ENCODE results near the gene GINS1.

DNA sequence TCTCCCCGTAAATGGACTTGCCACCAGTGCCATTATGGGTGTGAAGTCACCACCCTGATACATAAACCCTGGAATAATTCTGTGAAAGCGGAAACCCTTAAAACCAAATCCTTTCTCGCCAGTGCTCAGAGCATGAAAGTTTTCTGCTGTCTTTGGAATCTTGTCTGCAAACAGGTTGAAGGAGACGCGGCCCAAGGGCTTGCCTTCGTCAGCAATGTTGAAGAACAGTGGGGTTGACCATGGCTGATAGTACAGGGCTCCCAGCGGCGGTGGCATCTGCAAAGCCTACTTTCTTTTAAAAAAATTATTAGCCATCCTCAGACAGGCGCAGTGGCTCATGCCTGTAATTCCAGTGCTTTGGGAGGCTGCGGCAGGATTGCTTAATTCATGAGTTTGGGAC lies 38.9 kb upstream of the GINS1 start:
- TF ChIP-seq, protein P1, sequence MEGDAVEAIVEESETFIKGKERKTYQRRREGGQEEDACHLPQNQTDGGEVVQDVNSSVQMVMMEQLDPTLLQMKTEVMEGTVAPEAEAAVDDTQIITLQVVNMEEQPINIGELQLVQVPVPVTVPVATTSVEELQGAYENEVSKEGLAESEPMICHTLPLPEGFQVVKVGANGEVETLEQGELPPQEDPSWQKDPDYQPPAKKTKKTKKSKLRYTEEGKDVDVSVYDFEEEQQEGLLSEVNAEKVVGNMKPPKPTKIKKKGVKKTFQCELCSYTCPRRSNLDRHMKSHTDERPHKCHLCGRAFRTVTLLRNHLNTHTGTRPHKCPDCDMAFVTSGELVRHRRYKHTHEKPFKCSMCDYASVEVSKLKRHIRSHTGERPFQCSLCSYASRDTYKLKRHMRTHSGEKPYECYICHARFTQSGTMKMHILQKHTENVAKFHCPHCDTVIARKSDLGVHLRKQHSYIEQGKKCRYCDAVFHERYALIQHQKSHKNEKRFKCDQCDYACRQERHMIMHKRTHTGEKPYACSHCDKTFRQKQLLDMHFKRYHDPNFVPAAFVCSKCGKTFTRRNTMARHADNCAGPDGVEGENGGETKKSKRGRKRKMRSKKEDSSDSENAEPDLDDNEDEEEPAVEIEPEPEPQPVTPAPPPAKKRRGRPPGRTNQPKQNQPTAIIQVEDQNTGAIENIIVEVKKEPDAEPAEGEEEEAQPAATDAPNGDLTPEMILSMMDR (IDR thresholded peaks at IDR 0.05; ENCODE audit: borderline replicate concordance, extremely low read depth, low read length, poor library complexity, severe bottlenecking), result no peak
- TF ChIP-seq EZH2 (IDR thresholded peaks at IDR 0.05; ENCODE audit: borderline replicate concordance, low read depth, low read length, severe bottlenecking), result no peak

Measured in DND-41 (cell line).